Neuronal stem cell (in vitro differentiated cells): ENCODE results near the gene SHH.
A peak's percentile ranks its signal among the peaks of the same experiment; 100 is the strongest.

Experiments
- DNase-seq: peaks from one replicate; pipeline ENCODE4 v3.0.0-alpha.2; 2013; ENCODE audit warnings: low spot score
- H2AFZ ChIP-seq: one replicate; pipeline ENCODE4 v1.6.1; 2013; ENCODE audit warnings: mild to moderate bottlenecking, low read length, inconsistent platforms
- H2AK5ac ChIP-seq: 2 replicates; pipeline ENCODE4 v1.6.1; 2013; ENCODE audit warnings: low read depth, mild to moderate bottlenecking, inconsistent platforms, low read length, moderate library complexity, mixed read lengths
- H2BK120ac ChIP-seq: 2 replicates; pipeline ENCODE4 v1.6.1; 2013; ENCODE audit warnings: low read depth, mild to moderate bottlenecking, inconsistent platforms, low read length, moderate library complexity, mixed read lengths
- H2BK12ac ChIP-seq: one replicate; pipeline ENCODE4 v1.6.1; 2013; ENCODE audit warnings: low read length, inconsistent platforms
- H2BK15ac ChIP-seq: 2 replicates; pipeline ENCODE4 v1.6.1; 2013; ENCODE audit warnings: mild to moderate bottlenecking, low read length, inconsistent platforms, mixed read lengths
- H2BK5ac ChIP-seq: one replicate; pipeline ENCODE4 v1.6.1; 2013; ENCODE audit warnings: inconsistent platforms, mild to moderate bottlenecking, low read length, moderate library complexity
- H3K14ac ChIP-seq: one replicate; pipeline ENCODE4 v1.6.1; 2013; ENCODE audit warnings: low read length, inconsistent platforms
- H3K18ac ChIP-seq: 2 replicates; pipeline ENCODE4 v1.6.1; 2013; ENCODE audit warnings: low read length, inconsistent platforms
- H3K23ac ChIP-seq: 2 replicates; pipeline ENCODE4 v1.6.1; 2013; ENCODE audit warnings: low read depth, mild to moderate bottlenecking, mixed read lengths, low read length, inconsistent platforms; ENCODE audit not compliant: poor library complexity
- H3K27ac ChIP-seq: replicated peaks from 3 replicates; pipeline ENCODE4 v1.5.1; 2013; ENCODE audit warnings: low read length, inconsistent platforms
- H3K27me3 ChIP-seq, 3 experiments: 2 replicates each; pipeline ENCODE4 v1.6.1; 2013; ENCODE audit warnings: low read length in 3 of 3, mild to moderate bottlenecking in 2 of 3, inconsistent platforms in 1 of 3, low read depth in 1 of 3, mixed read lengths in 1 of 3, moderate library complexity in 1 of 3; ENCODE audit not compliant: control insufficient read depth in 3 of 3, insufficient read depth in 3 of 3
- H3K36me3 ChIP-seq, 2 donors: replicated peaks in 1 of 2; 2 replicates each; pipeline ENCODE4 v1.6.1; 2013; ENCODE audit warnings: low read length in 2 of 2; ENCODE audit not compliant: control insufficient read depth in 2 of 2, insufficient read depth in 2 of 2
- H3K4ac ChIP-seq: 2 replicates; pipeline ENCODE4 v1.6.1; 2013; ENCODE audit warnings: inconsistent platforms, mild to moderate bottlenecking, low read length, moderate library complexity
- H3K4me1 ChIP-seq, 2 donors: 1 replicate in 1 of 2; 2 replicates in 1 of 2; pipeline ENCODE4 v1.6.1; 2013; ENCODE audit warnings: low read length in 2 of 2, low read depth in 1 of 2; ENCODE audit not compliant: control insufficient read depth in 2 of 2, insufficient read depth in 1 of 2
- H3K4me2 ChIP-seq: one replicate; pipeline ENCODE4 v1.6.1; 2013; ENCODE audit warnings: mild to moderate bottlenecking, low read length, inconsistent platforms; ENCODE audit not compliant: insufficient read depth, poor library complexity, severe bottlenecking
- H3K4me3 ChIP-seq, 2 donors: 2 replicates each; pipeline ENCODE4 v1.5.1; 2013; ENCODE audit warnings: low read length in 2 of 2, mild to moderate bottlenecking in 2 of 2, inconsistent platforms in 1 of 2, moderate library complexity in 1 of 2
- H3K79me1 ChIP-seq: one replicate; pipeline ENCODE4 v1.6.1; 2013; ENCODE audit warnings: low read depth, mild to moderate bottlenecking, inconsistent platforms, low read length, moderate library complexity
- H3K9ac ChIP-seq: one replicate; pipeline ENCODE4 v1.6.1; 2013; ENCODE audit warnings: mild to moderate bottlenecking, low read depth, low read length, inconsistent platforms; ENCODE audit not compliant: poor library complexity
- H3K9me3 ChIP-seq, 2 donors: replicated peaks in 1 of 2; 2 replicates each; pipeline versions ENCODE3 to v1.6.1; 2013; ENCODE audit warnings: low read length in 2 of 2, mild to moderate bottlenecking in 2 of 2, inconsistent platforms in 1 of 2, low read depth in 1 of 2, mixed read lengths in 1 of 2, moderate library complexity in 1 of 2; ENCODE audit not compliant: control insufficient read depth in 2 of 2, insufficient read depth in 1 of 2
- H4K8ac ChIP-seq: one replicate; pipeline ENCODE4 v1.6.1; 2013; ENCODE audit warnings: low read depth, mild to moderate bottlenecking, inconsistent platforms, low read length, moderate library complexity
- H4K91ac ChIP-seq: one replicate; pipeline ENCODE4 v1.6.1; 2013; ENCODE audit warnings: low read length, low read depth, mild to moderate bottlenecking, inconsistent platforms; ENCODE audit not compliant: poor library complexity
- WGBS, 2 donors: extraction: QIAGEN DNeasy Blood & Tissue Kit; methylation state at CpG; one replicate each; pipeline ENCODE4 v1.1.7; 2013; ENCODE audit warnings: missing lambda C conversion rate in 2 of 2, mixed read lengths in 1 of 2; ENCODE audit not compliant: insufficient read length in 2 of 2, insufficient replicate concordance in 1 of 2; ENCODE audit errors: extremely low coverage in 2 of 2; 5-methylcytosine and 5-hydroxymethylcytosine counted together

Gene SHH

DNA sequence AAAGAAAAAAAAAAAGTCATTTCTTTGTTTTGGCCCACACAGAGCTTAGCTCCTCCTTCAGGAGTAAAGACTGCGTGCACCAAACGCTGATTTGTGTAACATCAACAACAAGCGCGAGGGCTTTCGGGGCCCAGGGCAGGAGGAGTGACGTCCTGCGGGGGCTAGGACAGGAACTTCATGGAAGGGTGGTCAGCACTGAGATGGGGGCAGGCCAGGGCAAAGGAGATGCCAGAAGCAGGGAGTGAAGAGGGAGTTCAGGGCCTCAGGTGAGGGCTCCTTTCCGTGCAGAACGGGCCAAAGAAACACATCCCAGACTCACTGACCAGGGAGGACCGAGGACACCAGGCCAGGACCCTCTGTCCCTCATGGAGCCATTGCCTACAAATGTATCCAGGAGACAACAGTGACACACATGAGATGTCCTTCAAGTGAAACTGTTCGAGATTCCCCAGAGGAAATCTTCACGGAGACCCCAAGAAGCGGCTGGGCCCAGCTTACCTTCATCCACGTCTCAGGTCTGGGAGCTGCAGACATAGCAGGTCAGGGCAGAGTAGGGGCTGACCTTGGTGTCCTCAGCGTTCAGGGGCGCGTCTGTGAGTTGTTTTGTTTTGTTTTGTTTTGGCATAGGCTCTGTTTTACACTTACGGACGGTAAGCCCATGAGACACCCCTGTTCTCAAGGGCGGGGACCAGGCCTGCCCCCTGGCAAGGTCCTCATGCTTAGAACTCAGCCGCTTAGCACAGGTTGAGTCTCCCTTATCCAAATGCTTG lies 30.4 kb upstream of the SHH start:
- Histone ChIP-seq H3K23ac (no peak overlapping the region), H3K36me3 (no peaks in the 10 kb centered on the region), H2AK5ac (no peak overlapping the region), H2BK12ac (no peak overlapping the region), H3K4ac (no peak overlapping the region), H3K79me1 (no peaks in the 10 kb centered on the region), H3K4me2 (no peak overlapping the region), H3K4me3 (no peak overlapping the region), H2BK5ac (no peak overlapping the region), H2AFZ (no peak overlapping the region), H3K14ac (no peak overlapping the region), H2BK120ac (no peak overlapping the region), H4K8ac (no peak overlapping the region), H3K9ac (no peak overlapping the region), H3K27me3 (peaks cover 0 to 33% (median 0%) of the 10 kb centered on the region in 3 experiments), H2BK15ac (no peak overlapping the region), H3K9me3 (no peaks in the 10 kb centered on the region), H3K27ac (no peak overlapping the region), H3K4me1 (peaks cover 0 to 1% of the 10 kb centered on the region in 2 donors), H3K18ac (peak overlapping the region; percentile 32), H4K91ac (no peak overlapping the region)
- WGBS, 2 donors = no CpG with 5 or more reads among the region's 21 CpGs
- DNase-seq = no peak

DNA sequence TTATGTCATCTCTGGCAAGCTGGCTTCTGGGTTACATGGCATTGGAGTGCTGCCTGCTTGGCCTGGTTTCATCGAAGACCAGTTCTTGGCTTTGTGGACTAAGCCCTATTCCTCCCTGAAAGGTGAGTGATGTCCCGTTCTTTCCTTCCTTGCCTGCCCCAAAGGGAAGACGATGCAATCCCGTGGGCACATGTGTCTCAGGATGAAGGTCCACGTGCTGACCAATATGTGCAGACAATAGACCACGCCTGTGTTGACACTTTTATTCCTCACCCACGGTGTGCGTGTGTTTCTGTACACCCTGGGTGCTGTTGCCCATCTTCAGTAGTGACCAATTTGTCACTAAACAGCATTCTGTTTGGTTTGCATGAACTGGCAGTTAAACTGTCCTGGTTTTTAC lies 28.6 kb upstream of the SHH start:
- H2BK120ac ChIP-seq = no peak overlapping the region
- H2BK15ac ChIP-seq = no peak overlapping the region
- H3K79me1 ChIP-seq = no peaks in the 10 kb centered on the region
- H2BK5ac ChIP-seq = no peak overlapping the region
- H2BK12ac ChIP-seq = no peak overlapping the region
- H2AK5ac ChIP-seq = no peak overlapping the region
- H3K18ac ChIP-seq = no peak overlapping the region
- H3K4me3 ChIP-seq = peak overlapping the region in 1 of 2 donors; percentile 26
- DNase-seq = no peak
- H3K27me3 ChIP-seq = peaks cover 0 to 39% (median 0%) of the 10 kb centered on the region in 3 experiments
- no peak overlapping the region for H3K9ac ChIP-seq
- H2AFZ ChIP-seq = no peak overlapping the region
- H3K9me3 ChIP-seq = no peaks in the 10 kb centered on the region
- H3K23ac ChIP-seq = no peak overlapping the region
- no peak overlapping the region for H3K14ac ChIP-seq
- no peak overlapping the region for H3K27ac ChIP-seq
- peaks cover 0 to 5% of the 10 kb centered on the region in 2 donors for H3K4me1 ChIP-seq
- no peaks in the 10 kb centered on the region for H3K36me3 ChIP-seq
- WGBS, 2 donors = no CpG with 5 or more reads among the region's 8 CpGs
- no peak overlapping the region for H3K4ac ChIP-seq
- no peak overlapping the region for H3K4me2 ChIP-seq
- no peak overlapping the region for H4K8ac ChIP-seq
- H4K91ac ChIP-seq = no peak overlapping the region

DNA sequence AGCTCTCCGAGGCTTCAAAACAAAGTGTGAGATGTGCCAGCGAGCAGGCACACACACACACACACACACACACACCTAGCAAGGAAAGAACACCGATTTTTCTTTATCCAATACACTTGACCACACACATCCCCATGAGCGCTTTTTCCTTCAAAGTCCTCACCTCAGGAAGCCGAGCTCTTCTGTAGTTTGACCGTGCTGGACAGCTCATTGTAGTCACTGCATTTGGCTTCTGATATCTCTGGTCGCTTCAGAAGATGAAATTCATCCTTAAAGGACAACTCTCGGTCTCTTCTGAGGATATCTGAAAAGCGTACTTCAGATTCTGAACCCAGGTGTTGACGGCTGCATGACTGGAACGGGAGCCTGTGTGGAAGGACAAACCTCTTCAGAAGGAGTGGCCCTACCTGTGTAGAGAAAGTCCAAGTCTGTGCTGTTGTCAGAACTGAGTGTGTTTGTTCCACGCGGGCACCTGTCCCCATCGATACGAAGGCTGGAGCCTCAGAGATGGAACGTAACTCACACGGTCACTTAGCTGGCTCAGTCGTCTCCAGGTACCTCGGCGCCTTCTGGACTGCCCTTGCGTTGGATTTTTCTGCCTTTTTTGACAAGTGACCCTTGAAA lies 28.1 kb upstream of the SHH start:
- H2BK12ac ChIP-seq = no peak overlapping the region
- H3K4me1 ChIP-seq = peaks cover 0 to 9% of the 10 kb centered on the region in 2 donors
- no peak overlapping the region for H3K4ac ChIP-seq
- no peak overlapping the region for H2AK5ac ChIP-seq
- H3K9me3 ChIP-seq = no peaks in the 10 kb centered on the region
- no peak overlapping the region for H3K14ac ChIP-seq
- no peak overlapping the region for H3K27ac ChIP-seq
- no peak overlapping the region for H3K9ac ChIP-seq
- no peak overlapping the region for H3K23ac ChIP-seq
- H3K27me3 ChIP-seq = peaks cover 0 to 43% (median 0%) of the 10 kb centered on the region in 3 experiments
- no peak overlapping the region for H3K4me2 ChIP-seq
- no peak overlapping the region for H2BK5ac ChIP-seq
- H2BK15ac ChIP-seq = no peak overlapping the region
- H3K4me3 ChIP-seq = no peak overlapping the region
- H3K79me1 ChIP-seq = no peaks in the 10 kb centered on the region
- no peak overlapping the region for H4K91ac ChIP-seq
- H3K18ac ChIP-seq = no peak overlapping the region
- WGBS, 2 donors = no CpG with 5 or more reads among the region's 21 CpGs
- no peak for DNase-seq
- H2BK120ac ChIP-seq = no peak overlapping the region
- no peaks in the 10 kb centered on the region for H3K36me3 ChIP-seq
- no peak overlapping the region for H4K8ac ChIP-seq
- H2AFZ ChIP-seq = no peak overlapping the region

DNA sequence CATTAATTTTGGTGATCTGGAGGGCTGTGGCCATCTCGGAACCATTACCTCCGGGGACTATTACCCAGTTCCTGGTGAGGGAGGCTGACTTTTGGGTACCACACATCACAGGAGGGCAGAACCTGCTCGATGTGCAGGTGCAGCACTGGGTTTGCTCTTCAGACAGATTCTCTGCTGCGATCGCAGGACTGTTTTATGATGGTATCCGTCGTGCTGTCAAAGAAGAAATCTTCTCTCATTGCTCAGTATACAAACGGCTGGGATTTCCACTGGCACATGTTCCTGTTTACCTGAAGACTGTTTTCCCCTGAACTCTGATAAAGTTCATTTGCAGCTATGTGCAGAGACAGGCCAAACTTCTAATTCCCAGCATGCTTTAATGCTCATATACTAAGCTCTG lies 27.2 kb upstream of the SHH start:
- H2BK15ac ChIP-seq = no peak overlapping the region
- no peaks in the 10 kb centered on the region for H3K79me1 ChIP-seq
- no peak for DNase-seq
- H3K9me3 ChIP-seq = peaks cover 0 to 1% of the 10 kb centered on the region in 2 donors
- H3K14ac ChIP-seq = no peak overlapping the region
- H3K9ac ChIP-seq = no peak overlapping the region
- H4K8ac ChIP-seq = no peak overlapping the region
- no peak overlapping the region for H2AK5ac ChIP-seq
- no peak overlapping the region for H2BK5ac ChIP-seq
- no peak overlapping the region for H2AFZ ChIP-seq
- no CpG with 5 or more reads among the region's 8 CpGs for WGBS, 2 donors
- no peak overlapping the region for H3K23ac ChIP-seq
- no peak overlapping the region for H2BK12ac ChIP-seq
- H3K4me3 ChIP-seq = no peak overlapping the region
- H3K18ac ChIP-seq = no peak overlapping the region
- H2BK120ac ChIP-seq = no peak overlapping the region
- H3K4me2 ChIP-seq = no peak overlapping the region
- peaks cover 0 to 39% (median 0%) of the 10 kb centered on the region in 3 experiments for H3K27me3 ChIP-seq
- H3K4ac ChIP-seq = no peak overlapping the region
- H4K91ac ChIP-seq = no peak overlapping the region
- peaks cover 0 to 11% of the 10 kb centered on the region in 2 donors for H3K4me1 ChIP-seq
- H3K27ac ChIP-seq = no peak overlapping the region
- H3K36me3 ChIP-seq = no peaks in the 10 kb centered on the region
